Liver (tissue), 9 donors: ENCODE data around the gene EIF3K. TPM values are rescaled to one million over a fixed set of nuclear protein-coding genes. Genes with fewer than 3 reads are reported as not detected.

Experiments
- DNase-seq: peaks from one replicate; pipeline ENCODE4 v3.0.0-alpha.2; 2017; ENCODE audit warnings: low spot score
- H3K27ac ChIP-seq, 2 donors: one replicate each; pipeline ENCODE4 v1.7.0; 2013; ENCODE audit warnings: inconsistent platforms in 2 of 2, low read length in 2 of 2, control low read depth in 1 of 2, low read depth in 1 of 2, mild to moderate bottlenecking in 1 of 2
- H3K27me3 ChIP-seq, 4 donors: one replicate each; pipeline versions ENCODE4 v1.6.1 to v1.7.0; 2013; ENCODE audit warnings: low read length in 3 of 4, inconsistent platforms in 1 of 4, mild to moderate bottlenecking in 1 of 4, moderate library complexity in 1 of 4; ENCODE audit not compliant: control insufficient read depth in 4 of 4, insufficient read depth in 4 of 4
- H3K36me3 ChIP-seq, 4 donors: one replicate each; pipeline versions ENCODE4 v1.6.1 to v1.7.0; 2013; ENCODE audit warnings: low read length in 3 of 4, mild to moderate bottlenecking in 3 of 4, low read depth in 1 of 4, moderate library complexity in 1 of 4; ENCODE audit not compliant: control insufficient read depth in 4 of 4, insufficient read depth in 3 of 4
- H3K4me1 ChIP-seq, 4 donors: one replicate each; pipeline versions ENCODE4 v1.6.1 to v1.7.0; 2013; ENCODE audit warnings: low read length in 3 of 4, mild to moderate bottlenecking in 3 of 4, moderate library complexity in 1 of 4; ENCODE audit not compliant: control insufficient read depth in 4 of 4, insufficient read depth in 4 of 4
- H3K4me3 ChIP-seq, 3 donors: one replicate each; pipeline versions ENCODE4 v1.6.1 to v1.7.0; 2013; ENCODE audit warnings: low read length in 3 of 3, control low read depth in 1 of 3, low read depth in 1 of 3, mild to moderate bottlenecking in 1 of 3
- H3K9ac ChIP-seq, 2 donors: one replicate each; pipeline ENCODE4 v1.7.0; 2013; ENCODE audit warnings: low read length in 2 of 2, mild to moderate bottlenecking in 2 of 2, moderate library complexity in 2 of 2, control low read depth in 1 of 2, low read depth in 1 of 2
- H3K9me3 ChIP-seq, 4 donors: one replicate each; pipeline versions ENCODE4 v1.6.1 to v1.7.0; 2013; ENCODE audit warnings: low read length in 3 of 4; ENCODE audit not compliant: control insufficient read depth in 4 of 4
- EGR1 ChIP-seq, 2 donors: IDR thresholded peaks; 2 replicates each; pipeline ENCODE4 v1.6.1; 2016 to 2018; ENCODE audit warnings: antibody characterized with exemption in 2 of 2, low read depth in 2 of 2
- FOXA1 ChIP-seq: IDR thresholded peaks from 2 replicates; pipeline ENCODE4 v1.6.1; 2016; ENCODE audit warnings: antibody characterized with exemption
- FOXA2 ChIP-seq: IDR thresholded peaks from 2 replicates; pipeline ENCODE4 v1.6.1; 2016; ENCODE audit warnings: antibody characterized with exemption
- GABPA ChIP-seq, 2 donors: IDR thresholded peaks in 1 of 2; conservative IDR thresholded peaks in 1 of 2; 2 replicates each; pipeline ENCODE4 v1.6.1; 2016; ENCODE audit warnings: antibody characterized with exemption in 2 of 2, mild to moderate bottlenecking in 1 of 2, moderate library complexity in 1 of 2
- HNF4A ChIP-seq, 2 donors: conservative IDR thresholded peaks; 2 replicates each; pipeline ENCODE4 v1.6.1; 2016; ENCODE audit warnings: antibody characterized with exemption in 2 of 2, mild to moderate bottlenecking in 2 of 2
- HNF4G ChIP-seq: IDR thresholded peaks from 2 replicates; pipeline ENCODE4 v1.6.1; 2016; ENCODE audit warnings: antibody characterized with exemption
- JUND ChIP-seq, 2 donors: IDR thresholded peaks; 2 replicates each; pipeline ENCODE4 v1.6.1; 2016; ENCODE audit warnings: antibody characterized with exemption in 2 of 2
- NR2F2 ChIP-seq: IDR thresholded peaks from 2 replicates; pipeline ENCODE4 v1.6.1; 2016; ENCODE audit warnings: antibody characterized with exemption
- RAD21 ChIP-seq, 2 donors: IDR thresholded peaks; 2 replicates each; pipeline ENCODE4 v1.6.1; 2016; ENCODE audit warnings: antibody characterized with exemption in 2 of 2, mild to moderate bottlenecking in 2 of 2
- SP1 ChIP-seq: IDR thresholded peaks from 2 replicates; pipeline ENCODE4 v1.6.1; 2018; ENCODE audit warnings: antibody characterized with exemption, mild to moderate bottlenecking
- TAF1 ChIP-seq: conservative IDR thresholded peaks from 2 replicates; pipeline ENCODE4 v1.6.1; 2016; ENCODE audit warnings: antibody characterized with exemption, mild to moderate bottlenecking
- YY1 ChIP-seq: IDR thresholded peaks from 2 replicates; pipeline ENCODE4 v1.6.1; 2016; ENCODE audit warnings: antibody characterized with exemption, mild to moderate bottlenecking
- WGBS: extraction: QIAGEN DNeasy Blood & Tissue Kit; methylation state at CpG from one replicate; pipeline ENCODE4 v1.1.7; 2013; 5-methylcytosine and 5-hydroxymethylcytosine counted together
- polyA plus RNA-seq, 2 donors: library from polyadenylated mRNA; stranded (reverse) in 1 of 2; unstranded in 1 of 2; fragments of 200-250 nt in 1 of 2; fragments of >200 nt in 1 of 2; fragmentation: Nextera tagmentation in 1 of 2; extraction: Ambion mirVana in 1 of 2; gene quantifications; one replicate each; pipeline versions ENCODE4 v1.2.1 to v1.2.3, GENCODE V29; 2013 to 2015
- total RNA-seq, 2 donors: library from RNA; depleted of rRNA; stranded (reverse); fragments of >200 nt; gene quantifications; one replicate each; pipeline ENCODE4 v1.2.3, GENCODE V29; 2014
- TF ChIP-seq, protein P1 (sequence below): IDR thresholded peaks from 2 replicates; pipeline ENCODE4 v1.6.1; 2016; ENCODE audit warnings: antibody characterized with exemption
- TF ChIP-seq, protein P2 (sequence below): IDR thresholded peaks from 2 replicates; pipeline ENCODE4 v1.6.1; 2016; ENCODE audit warnings: antibody characterized with exemption
- TF ChIP-seq, protein P3 (sequence below): fragments of 150-350 bp; IDR thresholded peaks from 2 replicates; pipeline ENCODE4 v1.5.1; 2017; ENCODE audit warnings: improper control_type of control experiment, low read depth, low read length; ENCODE audit not compliant: missing input control
- TF ChIP-seq, protein P4 (sequence below): IDR thresholded peaks from 2 replicates; pipeline ENCODE4 v1.6.1; 2016; ENCODE audit warnings: antibody characterized with exemption, mild to moderate bottlenecking
- TF ChIP-seq, protein P5 (sequence below): IDR thresholded peaks from 2 replicates; pipeline ENCODE4 v1.6.1; 2016; ENCODE audit warnings: antibody characterized with exemption
- donor health status: healthy.
- donor health status: healthy.
- donor health status: healthy.
- donor health status: healthy.
- donor health status: healthy.

Gene EIF3K
- total and polyA plus RNA-seq, 4 donors = 118 to 240 (median 151) TPM

DNA sequence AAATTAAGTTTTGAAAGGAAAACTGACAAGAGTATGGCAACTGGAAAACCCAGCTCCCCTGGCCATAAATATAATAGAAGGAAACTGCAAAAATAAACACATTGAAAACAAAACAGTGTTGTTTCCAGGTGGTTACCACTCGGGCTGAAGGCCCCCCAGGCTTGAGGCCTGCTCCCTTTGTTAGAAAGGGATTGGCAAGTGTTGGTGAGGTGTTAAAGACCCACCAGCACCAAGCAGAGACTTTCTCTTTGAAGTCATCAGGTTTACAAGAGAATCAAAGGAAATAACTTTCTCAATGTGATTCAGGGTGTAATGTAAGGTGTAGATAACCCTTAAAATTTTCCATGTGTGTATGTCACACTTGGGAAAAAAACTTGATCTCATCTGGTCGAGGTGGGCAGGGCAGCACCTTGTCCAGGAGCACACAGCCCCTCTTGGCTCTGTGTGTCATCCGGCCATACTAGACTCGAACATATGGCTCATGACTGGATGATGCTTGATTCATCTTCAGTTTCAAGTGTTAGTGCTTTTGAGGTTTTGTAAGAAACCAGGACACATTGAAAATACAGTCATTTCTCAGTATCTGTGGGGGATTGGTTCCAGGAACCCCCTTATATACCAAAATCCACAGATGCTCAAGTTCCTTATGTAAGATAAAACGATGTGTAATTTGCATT is 36.3 kb downstream of the EIF3K start:
- Histone ChIP-seq H3K9me3 (no peaks in the 10 kb centered on the region), H3K4me1 (peaks cover 32 to 84% (median 77%) of the 10 kb centered on the region in 4 donors), H3K4me3 (no peak overlapping the region), H3K36me3 (no peaks in the 10 kb centered on the region), H3K9ac (no peak overlapping the region), H3K27me3 (no peaks in the 10 kb centered on the region), H3K27ac (peak overlapping the region; percentile 29 to 91)
- DNase-seq = no peak
- WGBS = 65% methylated on average over 5 of the region's 5 CpGs
- no peak for TF ChIP-seq FOXA1
- TF ChIP-seq HNF4G = no peak
- TF ChIP-seq HNF4A (conservative IDR thresholded peaks at IDR 0.05) = no peak
- TF ChIP-seq, protein P1, sequence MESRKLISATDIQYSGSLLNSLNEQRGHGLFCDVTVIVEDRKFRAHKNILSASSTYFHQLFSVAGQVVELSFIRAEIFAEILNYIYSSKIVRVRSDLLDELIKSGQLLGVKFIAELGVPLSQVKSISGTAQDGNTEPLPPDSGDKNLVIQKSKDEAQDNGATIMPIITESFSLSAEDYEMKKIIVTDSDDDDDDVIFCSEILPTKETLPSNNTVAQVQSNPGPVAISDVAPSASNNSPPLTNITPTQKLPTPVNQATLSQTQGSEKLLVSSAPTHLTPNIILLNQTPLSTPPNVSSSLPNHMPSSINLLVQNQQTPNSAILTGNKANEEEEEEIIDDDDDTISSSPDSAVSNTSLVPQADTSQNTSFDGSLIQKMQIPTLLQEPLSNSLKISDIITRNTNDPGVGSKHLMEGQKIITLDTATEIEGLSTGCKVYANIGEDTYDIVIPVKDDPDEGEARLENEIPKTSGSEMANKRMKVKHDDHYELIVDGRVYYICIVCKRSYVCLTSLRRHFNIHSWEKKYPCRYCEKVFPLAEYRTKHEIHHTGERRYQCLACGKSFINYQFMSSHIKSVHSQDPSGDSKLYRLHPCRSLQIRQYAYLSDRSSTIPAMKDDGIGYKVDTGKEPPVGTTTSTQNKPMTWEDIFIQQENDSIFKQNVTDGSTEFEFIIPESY = no peak
- TF ChIP-seq, protein P2, sequence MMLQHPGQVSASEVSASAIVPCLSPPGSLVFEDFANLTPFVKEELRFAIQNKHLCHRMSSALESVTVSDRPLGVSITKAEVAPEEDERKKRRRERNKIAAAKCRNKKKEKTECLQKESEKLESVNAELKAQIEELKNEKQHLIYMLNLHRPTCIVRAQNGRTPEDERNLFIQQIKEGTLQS = no peak
- no peak for TF ChIP-seq EGR1 (IDR thresholded peaks at IDR 0.05; ENCODE audit: low read depth in 2 of 2)
- TF ChIP-seq RAD21 (IDR thresholded peaks at IDR 0.05) = no peak
- TF ChIP-seq SP1 = no peak
- TF ChIP-seq, protein P3, sequence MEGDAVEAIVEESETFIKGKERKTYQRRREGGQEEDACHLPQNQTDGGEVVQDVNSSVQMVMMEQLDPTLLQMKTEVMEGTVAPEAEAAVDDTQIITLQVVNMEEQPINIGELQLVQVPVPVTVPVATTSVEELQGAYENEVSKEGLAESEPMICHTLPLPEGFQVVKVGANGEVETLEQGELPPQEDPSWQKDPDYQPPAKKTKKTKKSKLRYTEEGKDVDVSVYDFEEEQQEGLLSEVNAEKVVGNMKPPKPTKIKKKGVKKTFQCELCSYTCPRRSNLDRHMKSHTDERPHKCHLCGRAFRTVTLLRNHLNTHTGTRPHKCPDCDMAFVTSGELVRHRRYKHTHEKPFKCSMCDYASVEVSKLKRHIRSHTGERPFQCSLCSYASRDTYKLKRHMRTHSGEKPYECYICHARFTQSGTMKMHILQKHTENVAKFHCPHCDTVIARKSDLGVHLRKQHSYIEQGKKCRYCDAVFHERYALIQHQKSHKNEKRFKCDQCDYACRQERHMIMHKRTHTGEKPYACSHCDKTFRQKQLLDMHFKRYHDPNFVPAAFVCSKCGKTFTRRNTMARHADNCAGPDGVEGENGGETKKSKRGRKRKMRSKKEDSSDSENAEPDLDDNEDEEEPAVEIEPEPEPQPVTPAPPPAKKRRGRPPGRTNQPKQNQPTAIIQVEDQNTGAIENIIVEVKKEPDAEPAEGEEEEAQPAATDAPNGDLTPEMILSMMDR = no peak
- TF ChIP-seq FOXA2 = no peak
- TF ChIP-seq JUND (IDR thresholded peaks at IDR 0.05) = no peak
- TF ChIP-seq YY1 = no peak
- TF ChIP-seq NR2F2 = no peak
- no peak for TF ChIP-seq GABPA (IDR thresholded peaks at IDR 0.05 in 1 of 2, conservative IDR thresholded peaks at IDR 0.05 in 1 of 2)

DNA sequence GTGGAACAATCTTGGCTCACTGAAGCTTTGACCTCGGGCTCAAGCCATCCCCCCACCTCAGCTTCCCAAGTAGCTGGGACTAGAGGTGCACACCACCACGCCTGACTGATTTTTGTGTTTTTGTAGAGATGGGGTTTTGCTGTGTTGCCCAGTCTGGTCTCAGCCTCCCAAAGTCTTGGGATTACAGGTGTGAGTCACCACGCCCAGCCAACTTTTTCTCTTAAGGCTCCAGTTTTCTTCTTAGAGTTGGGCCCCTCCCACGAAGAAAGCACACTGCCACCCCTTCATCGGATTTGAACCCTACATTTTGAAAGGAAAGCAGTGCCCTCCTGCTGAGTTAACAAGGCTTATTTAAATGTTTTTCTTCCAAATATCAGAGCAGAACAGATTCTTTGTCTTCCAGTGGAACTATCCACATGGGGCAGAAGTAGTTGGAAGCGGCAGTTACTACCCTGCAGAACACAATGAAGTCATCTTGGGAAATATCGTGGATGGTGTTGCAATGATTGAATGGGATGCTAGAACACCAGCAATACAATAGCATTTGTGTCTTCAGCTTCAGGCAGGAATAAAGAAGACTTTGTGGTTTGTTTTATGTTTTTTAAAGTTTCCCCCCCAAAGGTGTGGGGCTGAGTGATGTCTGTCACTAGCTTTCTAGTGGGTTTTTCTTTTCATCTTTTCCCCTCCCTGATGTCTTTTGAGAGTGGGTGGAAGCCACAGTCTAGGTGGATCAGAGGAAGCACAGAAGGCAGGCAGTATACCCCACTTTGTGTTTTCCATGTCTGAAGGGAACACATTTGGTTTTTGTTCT is 37.4 kb downstream of the EIF3K start:
- Histone ChIP-seq H3K9ac (no peak overlapping the region), H3K36me3 (no peaks in the 10 kb centered on the region), H3K4me3 (no peak overlapping the region), H3K9me3 (no peaks in the 10 kb centered on the region), H3K27me3 (no peaks in the 10 kb centered on the region), H3K4me1 (peaks cover 29 to 79% (median 69%) of the 10 kb centered on the region in 4 donors), H3K27ac (peak overlapping the region in 1 of 2 donors; percentile 48)
- 75% methylated on average over 7 of the region's 7 CpGs for WGBS
- no peak for DNase-seq
- TF ChIP-seq, protein P4, sequence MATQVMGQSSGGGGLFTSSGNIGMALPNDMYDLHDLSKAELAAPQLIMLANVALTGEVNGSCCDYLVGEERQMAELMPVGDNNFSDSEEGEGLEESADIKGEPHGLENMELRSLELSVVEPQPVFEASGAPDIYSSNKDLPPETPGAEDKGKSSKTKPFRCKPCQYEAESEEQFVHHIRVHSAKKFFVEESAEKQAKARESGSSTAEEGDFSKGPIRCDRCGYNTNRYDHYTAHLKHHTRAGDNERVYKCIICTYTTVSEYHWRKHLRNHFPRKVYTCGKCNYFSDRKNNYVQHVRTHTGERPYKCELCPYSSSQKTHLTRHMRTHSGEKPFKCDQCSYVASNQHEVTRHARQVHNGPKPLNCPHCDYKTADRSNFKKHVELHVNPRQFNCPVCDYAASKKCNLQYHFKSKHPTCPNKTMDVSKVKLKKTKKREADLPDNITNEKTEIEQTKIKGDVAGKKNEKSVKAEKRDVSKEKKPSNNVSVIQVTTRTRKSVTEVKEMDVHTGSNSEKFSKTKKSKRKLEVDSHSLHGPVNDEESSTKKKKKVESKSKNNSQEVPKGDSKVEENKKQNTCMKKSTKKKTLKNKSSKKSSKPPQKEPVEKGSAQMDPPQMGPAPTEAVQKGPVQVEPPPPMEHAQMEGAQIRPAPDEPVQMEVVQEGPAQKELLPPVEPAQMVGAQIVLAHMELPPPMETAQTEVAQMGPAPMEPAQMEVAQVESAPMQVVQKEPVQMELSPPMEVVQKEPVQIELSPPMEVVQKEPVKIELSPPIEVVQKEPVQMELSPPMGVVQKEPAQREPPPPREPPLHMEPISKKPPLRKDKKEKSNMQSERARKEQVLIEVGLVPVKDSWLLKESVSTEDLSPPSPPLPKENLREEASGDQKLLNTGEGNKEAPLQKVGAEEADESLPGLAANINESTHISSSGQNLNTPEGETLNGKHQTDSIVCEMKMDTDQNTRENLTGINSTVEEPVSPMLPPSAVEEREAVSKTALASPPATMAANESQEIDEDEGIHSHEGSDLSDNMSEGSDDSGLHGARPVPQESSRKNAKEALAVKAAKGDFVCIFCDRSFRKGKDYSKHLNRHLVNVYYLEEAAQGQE = no peak
- TF ChIP-seq GABPA (IDR thresholded peaks at IDR 0.05 in 1 of 2, conservative IDR thresholded peaks at IDR 0.05 in 1 of 2) (no peak), FOXA2 (no peak), EGR1 (IDR thresholded peaks at IDR 0.05; ENCODE audit: low read depth in 2 of 2) (no peak), TAF1 (no peak), HNF4A (conservative IDR thresholded peaks at IDR 0.05) (no peak), FOXA1 (no peak), HNF4G (no peak), NR2F2 (no peak)
- TF ChIP-seq, protein P2 = no peak
- TF ChIP-seq, protein P1 = no peak
- TF ChIP-seq, protein P5, sequence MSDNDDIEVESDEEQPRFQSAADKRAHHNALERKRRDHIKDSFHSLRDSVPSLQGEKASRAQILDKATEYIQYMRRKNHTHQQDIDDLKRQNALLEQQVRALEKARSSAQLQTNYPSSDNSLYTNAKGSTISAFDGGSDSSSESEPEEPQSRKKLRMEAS = no peak
